ENCODE measurements around the gene MXRA5. TPM values are rescaled to one million over a fixed set of nuclear protein-coding genes. Genes with fewer than 3 reads are reported as not detected.
"Not testable (repeated sequence)": the region's sequence is repeated elsewhere in the genome, so short reads cannot be mapped to it uniquely, and the experiment has no call there.

MXRA5 gene
- total RNA-seq, 1 donor from 2014 or later = 0.25 TPM

- no peak for TF ChIP-seq CTCF (IDR thresholded peaks at IDR 0.05; ENCODE audit: partially characterized antibody, unreplicated experiment)
- Mint-ChIP-seq H3K27ac (ENCODE audit: unreplicated experiment) (no peak overlapping the region), H3K9me3 (ENCODE audit: unreplicated experiment) (peaks cover 1% of the 10 kb centered on the region), H3K36me3 (ENCODE audit: unreplicated experiment) (peaks cover 7% of the 10 kb centered on the region), H3K27me3 (ENCODE audit: unreplicated experiment) (peaks cover 1% of the 10 kb centered on the region), H3K4me3 (ENCODE audit: unreplicated experiment) (no peak overlapping the region), H3K4me1 (ENCODE audit: low read depth, unreplicated experiment) (no peaks in the 10 kb centered on the region)
- no peak for DNase-seq
These were observed 4.8 kb upstream of the MXRA5 start for GRCh38 chrX:3351276-3351675.

- H3K9me3 Mint-ChIP-seq (ENCODE audit: unreplicated experiment) = peaks cover 1% of the 10 kb centered on the region
These were observed 1.7 kb upstream of the MXRA5 start for GRCh38 chrX:3348191-3348590.

GRCh38 chrX:3345281-3346191, 916 bp downstream of the MXRA5 start:
- peaks cover 7% of the 10 kb centered on the region for H3K36me3 Mint-ChIP-seq (ENCODE audit: unreplicated experiment)
- peak overlapping the region; percentile 83 for H3K4me3 Mint-ChIP-seq (ENCODE audit: unreplicated experiment)
- H3K27ac Mint-ChIP-seq (ENCODE audit: unreplicated experiment) = no peak overlapping the region
- peaks cover 1% of the 10 kb centered on the region for H3K9me3 Mint-ChIP-seq (ENCODE audit: unreplicated experiment)
- H3K27me3 Mint-ChIP-seq (ENCODE audit: unreplicated experiment) = peaks cover 7% of the 10 kb centered on the region
- DNase-seq = peak; percentile 45
- H3K4me1 Mint-ChIP-seq (ENCODE audit: low read depth, unreplicated experiment) = no peaks in the 10 kb centered on the region
- TF ChIP-seq CTCF (IDR thresholded peaks at IDR 0.05; ENCODE audit: partially characterized antibody, unreplicated experiment) = no peak

More at GRCh38 chrX:3348191-3348590, 1.7 kb upstream of the MXRA5 start:
- no peaks in the 10 kb centered on the region for H3K4me1 Mint-ChIP-seq (ENCODE audit: low read depth, unreplicated experiment)
- no peak for DNase-seq
- peaks cover 7% of the 10 kb centered on the region for H3K36me3 Mint-ChIP-seq (ENCODE audit: unreplicated experiment)
- TF ChIP-seq CTCF (IDR thresholded peaks at IDR 0.05; ENCODE audit: partially characterized antibody, unreplicated experiment) = no peak
- no peak overlapping the region for H3K27ac Mint-ChIP-seq (ENCODE audit: unreplicated experiment)
- H3K4me3 Mint-ChIP-seq (ENCODE audit: unreplicated experiment) = no peak overlapping the region
- peaks cover 7% of the 10 kb centered on the region for H3K27me3 Mint-ChIP-seq (ENCODE audit: unreplicated experiment)

DNA sequence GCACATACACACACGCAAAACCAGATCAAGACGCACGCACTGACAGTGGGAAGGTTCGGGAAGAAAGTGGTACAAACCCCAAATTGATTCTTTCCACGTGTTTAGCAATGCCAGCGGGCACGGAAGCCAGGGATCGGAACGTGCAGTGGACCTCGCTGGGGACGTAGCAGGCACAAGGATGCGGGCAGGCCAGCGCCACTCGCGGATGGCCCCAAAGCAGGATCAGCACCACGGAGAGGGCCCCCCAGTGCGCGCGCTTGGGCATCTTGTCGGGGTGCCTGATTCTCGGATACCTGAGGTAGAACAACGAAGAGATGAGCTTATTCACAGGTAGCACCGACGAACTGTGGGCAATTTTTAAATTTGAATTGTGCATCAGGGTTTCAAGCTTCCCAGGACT, 2.9 kb downstream of the MXRA5 start:
- not testable (repeated sequence) for H3K36me3 Mint-ChIP-seq (ENCODE audit: unreplicated experiment); H3K9me3 Mint-ChIP-seq (ENCODE audit: unreplicated experiment); DNase-seq; H3K27ac Mint-ChIP-seq (ENCODE audit: unreplicated experiment); H3K4me1 Mint-ChIP-seq (ENCODE audit: low read depth, unreplicated experiment); H3K4me3 Mint-ChIP-seq (ENCODE audit: unreplicated experiment); H3K27me3 Mint-ChIP-seq (ENCODE audit: unreplicated experiment)

DNA sequence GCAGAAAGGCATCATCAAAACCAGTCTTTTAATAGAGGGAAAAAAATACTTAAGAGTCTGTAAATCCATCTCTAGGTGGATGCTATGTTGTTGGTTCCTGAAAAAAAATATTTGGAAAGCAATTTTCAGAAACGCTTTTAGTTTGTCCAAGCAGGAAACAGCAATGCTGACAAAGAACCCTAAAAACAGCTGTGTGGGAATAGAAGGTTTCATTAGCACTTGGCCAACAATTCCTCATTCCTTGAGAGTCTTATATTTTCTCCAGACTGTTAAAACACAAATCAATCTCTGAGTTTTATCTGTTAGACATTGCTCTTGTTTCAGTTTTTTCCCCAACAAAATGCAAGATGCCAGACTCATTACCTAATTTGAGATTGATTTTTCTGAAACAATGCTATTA, 6.4 kb downstream of the MXRA5 start:
- Mint-ChIP-seq H3K27ac (ENCODE audit: unreplicated experiment) (no peak overlapping the region), H3K27me3 (ENCODE audit: unreplicated experiment) (peaks cover 2% of the 10 kb centered on the region), H3K4me3 (ENCODE audit: unreplicated experiment) (no peak overlapping the region), H3K9me3 (ENCODE audit: unreplicated experiment) (no peaks in the 10 kb centered on the region), H3K4me1 (ENCODE audit: low read depth, unreplicated experiment) (no peaks in the 10 kb centered on the region), H3K36me3 (ENCODE audit: unreplicated experiment) (no peaks in the 10 kb centered on the region)
- TF ChIP-seq CTCF (IDR thresholded peaks at IDR 0.05; ENCODE audit: partially characterized antibody, unreplicated experiment) = no peak
- DNase-seq = no peak

All from glutamatergic neuron (in vitro differentiated cells).